GM19025 (cell line): Measurements from ENCODE around the gene MC1R.

ENCODE experiments used
- ATAC-seq: cut with Tn5 transposase; IDR thresholded peaks from one replicate; pipeline ENCODE4 v1.9.1; 2021; ENCODE audit warnings: mild to moderate bottlenecking, low read depth, moderate library complexity; ENCODE audit not compliant: unreplicated experiment

MC1R gene

GRCh38 chr16:89895482-89896250 is 23.0 kb upstream of the MC1R start:
- ATAC-seq = no peak

GRCh38 chr16:89897204-89897603 is 21.5 kb upstream of the MC1R start:
- ATAC-seq = no peak

- ATAC-seq = no peak
Measured at GRCh38 chr16:89898201-89898967, 20.3 kb upstream of the MC1R start.

GRCh38 chr16:89899879-89900481 is 18.7 kb upstream of the MC1R start:
- ATAC-seq = no peak

- no peak for ATAC-seq
Measured at GRCh38 chr16:89900885-89901284, 17.8 kb upstream of the MC1R start.

- no peak for ATAC-seq
Measured at GRCh38 chr16:89902980-89903379, 15.7 kb upstream of the MC1R start.

GRCh38 chr16:89903908-89904515 is 14.7 kb upstream of the MC1R start:
- no peak for ATAC-seq

GRCh38 chr16:89904606-89905510 is 13.8 kb upstream of the MC1R start:
- no peak for ATAC-seq

- no peak for ATAC-seq
Measured at GRCh38 chr16:89905511-89906139, 13.0 kb upstream of the MC1R start.

- ATAC-seq = no peak
Measured at GRCh38 chr16:89906140-89907025, 12.3 kb upstream of the MC1R start.

- no peak for ATAC-seq
Measured at GRCh38 chr16:89907055-89907814, 11.4 kb upstream of the MC1R start.

GRCh38 chr16:89908236-89908635 is 10.4 kb upstream of the MC1R start:
- no peak for ATAC-seq

- no peak for ATAC-seq
Measured at GRCh38 chr16:89909777-89910716, 8.6 kb upstream of the MC1R start.

- no peak for ATAC-seq
Measured at GRCh38 chr16:89910717-89911354, 7.8 kb upstream of the MC1R start.

- ATAC-seq = no peak
Measured at GRCh38 chr16:89911375-89911774, 7.3 kb upstream of the MC1R start.

- ATAC-seq = no peak
Measured at GRCh38 chr16:89912143-89912542, 6.5 kb upstream of the MC1R start.
